DMS53 treated with DMSO at 0.1 percent for 48 hours (cell line): ENCODE data around the gene MAPK14.

Source experiments
- DNase-seq: peaks from one replicate; lab custom pipeline; 2025; ENCODE audit not compliant: unreplicated experiment; lab: John Stamatoyannopoulos, UW

MAPK14 gene

GRCh38 chr6:36133148-36133547, 105.5 kb downstream of the MAPK14 start:
- no peak for DNase-seq

GRCh38 chr6:36133912-36134311, 106.3 kb downstream of the MAPK14 start:
- no peak for DNase-seq

GRCh38 chr6:36135053-36135731, 107.6 kb downstream of the MAPK14 start:
- no peak for DNase-seq

GRCh38 chr6:36136034-36136433, 108.4 kb downstream of the MAPK14 start:
- DNase-seq = no peak

- no peak for DNase-seq
These were observed 108.9 kb downstream of the MAPK14 start for GRCh38 chr6:36136551-36136950.

GRCh38 chr6:36138667-36139066, 111.1 kb downstream of the MAPK14 start:
- DNase-seq = no peak

- no peak for DNase-seq
These were observed 111.8 kb downstream of the MAPK14 start for GRCh38 chr6:36139431-36139830.

- no peak for DNase-seq
These were observed 112.5 kb downstream of the MAPK14 start for GRCh38 chr6:36139991-36140710.

GRCh38 chr6:36141091-36141490, 113.5 kb downstream of the MAPK14 start:
- DNase-seq = no peak

GRCh38 chr6:36141961-36142360, 114.4 kb downstream of the MAPK14 start:
- DNase-seq = no peak

GRCh38 chr6:36142971-36143838, 115.6 kb downstream of the MAPK14 start:
- no peak for DNase-seq

GRCh38 chr6:36145495-36145894, 117.9 kb downstream of the MAPK14 start:
- DNase-seq = no peak

GRCh38 chr6:36147294-36147693, 119.7 kb downstream of the MAPK14 start:
- no peak for DNase-seq

- no peak for DNase-seq
These were observed 121.9 kb downstream of the MAPK14 start for GRCh38 chr6:36149476-36149875.

GRCh38 chr6:36150283-36150682, 122.7 kb downstream of the MAPK14 start:
- no peak for DNase-seq

- no peak for DNase-seq
These were observed 126.7 kb downstream of the MAPK14 start for GRCh38 chr6:36154286-36154685.

- no peak for DNase-seq
These were observed 128.1 kb downstream of the MAPK14 start for GRCh38 chr6:36155662-36156061.

GRCh38 chr6:36160147-36160760, 132.6 kb downstream of the MAPK14 start:
- no peak for DNase-seq
